Adrenal gland (tissue), 12 donors: ENCODE measurements around the gene FOXN3. TPM values are rescaled to one million over a fixed set of nuclear protein-coding genes. Genes with fewer than 3 reads are reported as not detected.
A peak's percentile ranks its signal among the peaks of the same experiment; 100 is the strongest.
"Not testable (repeated sequence)": the region's sequence is repeated elsewhere in the genome, so short reads cannot be mapped to it uniquely, and the experiment has no call there.

Experiments used
- DNase-seq, 7 donors: peaks; one replicate each; pipeline ENCODE4 v3.0.0-alpha.2; 2019 to 2020
- H3K27ac ChIP-seq, 5 donors: fragments of 200-600 bp; sonication (generic) in 4 of 5; 1 replicate in 3 of 5; 2 replicates in 2 of 5; pipeline versions ENCODE4 v1.5.1 to v1.8.0; 2016 to 2020; ENCODE audit warnings: mild to moderate bottlenecking in 1 of 5
- H3K27me3 ChIP-seq: fragments of 200-600 bp; 2 replicates; pipeline ENCODE4 v1.8.0; 2021
- H3K36me3 ChIP-seq, 2 donors: fragments of 200-600 bp; replicated peaks in 1 of 2; 1 replicate in 1 of 2; 2 replicates in 1 of 2; pipeline versions ENCODE4 v1.5.1 to v1.8.0; 2018 to 2022
- H3K4me1 ChIP-seq, 2 donors: fragments of 200-600 bp; replicated peaks in 1 of 2; 1 replicate in 1 of 2; 2 replicates in 1 of 2; pipeline versions ENCODE4 v1.5.1 to v1.8.0; 2018 to 2021
- H3K4me3 ChIP-seq, 4 donors: fragments of 200-600 bp; sonication (generic) in 3 of 4; one replicate each; pipeline ENCODE4 v1.5.1; 2016 to 2018
- H3K9me3 ChIP-seq, 3 donors: fragments of 200-600 bp; sonication (generic) in 1 of 3; replicated peaks in 1 of 3; 1 replicate in 2 of 3; 2 replicates in 1 of 3; pipeline versions ENCODE4 v1.5.1 to v1.8.0; 2016 to 2021
- POLR2A ChIP-seq, 2 donors: fragments of 450-650 bp; IDR thresholded peaks; one replicate each; pipeline ENCODE4 v1.6.1; 2017; ENCODE audit warnings: antibody characterized with exemption in 2 of 2, mild to moderate bottlenecking in 2 of 2, moderate library complexity in 1 of 2
- WGBS, 4 donors: extraction: QIAGEN DNeasy Blood & Tissue Kit in 2 of 4; methylation state at CpG; one replicate each; pipeline versions ENCODE4 v1.1.5 to v1.1.7; 2013 to 2017; 5-methylcytosine and 5-hydroxymethylcytosine counted together
- intact Hi-C, 2 donors: fragments of 100-400 bp; cut with DNase I; formaldehyde crosslinking; loops; one replicate each; pipeline versions ENCODE4 v1.14.1 to v1.15.0; 2022 to 2023
- polyA plus RNA-seq, 3 donors: library from polyadenylated mRNA; stranded (reverse); fragments of 200-250 nt in 2 of 3; fragments of 350-450 nt in 1 of 3; fragmentation: Illumina TruSeq in 1 of 3; extraction: RNeasy Lipid Tissue Mini Kit (QIAGEN cat#74804) in 1 of 3; gene quantifications; one replicate each; pipeline ENCODE4 v1.2.3, GENCODE V29; 2013 to 2014
- total RNA-seq, 9 donors: library from RNA; depleted of rRNA in 4 of 9; stranded (reverse); fragments of >200 nt in 4 of 9; fragments of 120-200 nt in 1 of 9; fragmentation: NEBNext Ultra II Directional in 1 of 9; extraction: Animal tissue kit (Norgen Biotek cat#: 25700) in 1 of 9; gene quantifications; one replicate each; pipeline versions ENCODE4 v1.1.0 to v1.2.4, GENCODE V29; 2013 to 2023
- TF ChIP-seq, protein P1 (sequence below), 6 experiments: fragments of 450-650 bp in 4 of 6; fragments of 200-600 bp in 2 of 6; sonication (generic) in 1 of 6; IDR thresholded peaks; 1 replicate in 5 of 6; 2 replicates in 1 of 6; pipeline versions ENCODE4 v1.5.1 to v1.8.0; 2016 to 2021; ENCODE audit warnings: antibody characterized with exemption in 6 of 6, mild to moderate bottlenecking in 2 of 6, moderate library complexity in 1 of 6
- donor health status: healthy with polysubstance abuse.
- donor health status: Bipolar disorder and iron deficiency.
- donor health status: DM: yes; HTN: yes; CAD: no.
- donor health status: DM: no; HTN: no; CAD: no.
- donor health status: DM: no; HTN: no; CAD: no.
- donor health status: DM: yes; HTN: yes; CAD: no.

Gene FOXN3
- total and polyA plus RNA-seq, 12 donors: 10.7 to 131 (median 96.8) TPM

GRCh38 chr14:89255012-89255411, 162.0 kb downstream of the FOXN3 start:
- 95 to 99% (median 98%) methylated on average over 9 of the region's 9 CpGs for WGBS, 4 donors
- Histone ChIP-seq H3K36me3 (no peaks in the 10 kb centered on the region), H3K4me1 (peaks cover 19 to 26% of the 10 kb centered on the region in 2 donors), H3K27me3 (no peaks in the 10 kb centered on the region), H3K4me3 (no peak overlapping the region), H3K27ac (no peak overlapping the region), H3K9me3 (no peaks in the 10 kb centered on the region)
- TF ChIP-seq, protein P1, sequence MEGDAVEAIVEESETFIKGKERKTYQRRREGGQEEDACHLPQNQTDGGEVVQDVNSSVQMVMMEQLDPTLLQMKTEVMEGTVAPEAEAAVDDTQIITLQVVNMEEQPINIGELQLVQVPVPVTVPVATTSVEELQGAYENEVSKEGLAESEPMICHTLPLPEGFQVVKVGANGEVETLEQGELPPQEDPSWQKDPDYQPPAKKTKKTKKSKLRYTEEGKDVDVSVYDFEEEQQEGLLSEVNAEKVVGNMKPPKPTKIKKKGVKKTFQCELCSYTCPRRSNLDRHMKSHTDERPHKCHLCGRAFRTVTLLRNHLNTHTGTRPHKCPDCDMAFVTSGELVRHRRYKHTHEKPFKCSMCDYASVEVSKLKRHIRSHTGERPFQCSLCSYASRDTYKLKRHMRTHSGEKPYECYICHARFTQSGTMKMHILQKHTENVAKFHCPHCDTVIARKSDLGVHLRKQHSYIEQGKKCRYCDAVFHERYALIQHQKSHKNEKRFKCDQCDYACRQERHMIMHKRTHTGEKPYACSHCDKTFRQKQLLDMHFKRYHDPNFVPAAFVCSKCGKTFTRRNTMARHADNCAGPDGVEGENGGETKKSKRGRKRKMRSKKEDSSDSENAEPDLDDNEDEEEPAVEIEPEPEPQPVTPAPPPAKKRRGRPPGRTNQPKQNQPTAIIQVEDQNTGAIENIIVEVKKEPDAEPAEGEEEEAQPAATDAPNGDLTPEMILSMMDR (IDR thresholded peaks at IDR 0.05): no peak
- TF ChIP-seq POLR2A (IDR thresholded peaks at IDR 0.05): no peak
- intact Hi-C loops: no loop called here
- no peak for DNase-seq

- Histone ChIP-seq H3K9me3 (no peaks in the 10 kb centered on the region), H3K4me1 (peaks cover 19 to 21% of the 10 kb centered on the region in 2 donors), H3K27ac (no peak overlapping the region), H3K27me3 (no peaks in the 10 kb centered on the region), H3K4me3 (no peak overlapping the region), H3K36me3 (no peaks in the 10 kb centered on the region)
- DNase-seq: peak in 1 of 7 donors; percentile 46
- 83 to 87% (median 85%) methylated on average over 12 of the region's 12 CpGs for WGBS, 4 donors
- intact Hi-C loops: no loop called here
- TF ChIP-seq, protein P1 (IDR thresholded peaks at IDR 0.05): no peak
- no peak for TF ChIP-seq POLR2A (IDR thresholded peaks at IDR 0.05)
These were observed 162.7 kb downstream of the FOXN3 start for GRCh38 chr14:89254166-89254909.

- 70 to 85% (median 76%) methylated on average over 15 of the region's 15 CpGs for WGBS, 4 donors
- no peak for TF ChIP-seq POLR2A (IDR thresholded peaks at IDR 0.05)
- TF ChIP-seq, protein P1 (IDR thresholded peaks at IDR 0.05): peak in 2 of 6 experiments; percentile 7 to 12
- H3K9me3 ChIP-seq: no peaks in the 10 kb centered on the region
- H3K36me3 ChIP-seq: no peaks in the 10 kb centered on the region
- no peak overlapping the region for H3K27ac ChIP-seq
- no peak for DNase-seq
- peaks cover 19 to 21% of the 10 kb centered on the region in 2 donors for H3K4me1 ChIP-seq
- no peak overlapping the region for H3K4me3 ChIP-seq
- intact Hi-C loops: no loop called here
- no peaks in the 10 kb centered on the region for H3K27me3 ChIP-seq
These were observed 164.0 kb downstream of the FOXN3 start for GRCh38 chr14:89252887-89253532.

DNA sequence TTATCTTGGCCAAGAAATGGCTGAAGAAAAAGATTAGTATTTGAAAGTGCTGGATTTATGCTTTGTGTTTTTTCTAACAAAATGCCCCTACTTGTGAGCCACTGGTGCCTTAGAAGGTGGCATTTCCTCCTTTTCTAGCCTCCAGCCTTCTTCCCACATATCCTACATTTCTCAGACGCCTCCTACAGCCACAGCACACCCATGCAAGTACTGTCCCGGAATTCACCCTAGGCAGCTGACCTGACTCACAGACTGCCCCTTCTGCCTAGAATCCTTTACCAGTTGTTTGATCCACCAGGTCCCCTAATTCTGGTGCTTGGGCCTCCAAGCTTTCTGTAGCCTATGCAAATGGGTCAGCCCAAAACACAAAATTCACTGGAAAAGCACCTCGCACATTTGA, 166.0 kb downstream of the FOXN3 start:
- Histone ChIP-seq H3K27ac (no peak overlapping the region), H3K36me3 (no peaks in the 10 kb centered on the region), H3K4me3 (no peak overlapping the region), H3K27me3 (no peaks in the 10 kb centered on the region), H3K4me1 (peaks cover 11 to 14% of the 10 kb centered on the region in 2 donors), H3K9me3 (no peaks in the 10 kb centered on the region)
- intact Hi-C loops: no loop called here
- DNase-seq: no peak
- WGBS, 4 donors: 95 to 100% (median 97%) methylated on average over 3 of the region's 3 CpGs
- TF ChIP-seq, protein P1 (IDR thresholded peaks at IDR 0.05): no peak
- no peak for TF ChIP-seq POLR2A (IDR thresholded peaks at IDR 0.05)

DNA sequence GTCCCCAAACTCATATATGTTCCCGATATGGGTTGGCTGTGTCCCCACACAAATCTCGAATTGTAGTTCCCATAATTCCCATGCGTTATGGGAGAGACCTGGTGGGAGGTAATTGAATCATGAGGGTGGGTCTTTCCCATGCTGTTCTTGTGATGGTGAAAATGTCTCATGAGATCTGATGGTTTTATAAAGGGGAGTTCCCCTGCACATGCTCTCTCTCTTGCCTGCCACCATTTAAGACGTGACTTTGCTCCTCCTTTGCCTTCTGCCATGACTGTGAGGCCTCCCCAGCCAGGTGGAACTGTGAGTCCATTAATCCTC, 166.4 kb downstream of the FOXN3 start:
- H3K36me3 ChIP-seq, H3K9me3 ChIP-seq, H3K27ac ChIP-seq, H3K27me3 ChIP-seq, H3K4me1 ChIP-seq, DNase-seq, intact Hi-C loops, H3K4me3 ChIP-seq: not testable (repeated sequence)
- 94 to 98% (median 96%) methylated on average over 4 of the region's 4 CpGs for WGBS, 4 donors
